Activated naive CD8-positive, alpha-beta T cell treated with anti-CD3 and anti-CD28 coated beads, Interleukin-2, amount 50 U/mL, for 16 hours (primary cell): ENCODE results near the gene OR2T1.
"Not testable (repeated sequence)": the region's sequence is repeated elsewhere in the genome, so short reads cannot be mapped to it uniquely, and the experiment has no call there.

Source experiments
- DNase-seq: peaks from one replicate; pipeline ENCODE4 v3.0.0-alpha.2; 2020; ENCODE audit warnings: low read depth, low spot score

Gene OR2T1

GRCh38 chr1:248402748-248403147, at the start of gene OR2T1:
OR2T1 (plus strand) TSS chr1:248403048; CDS start chr1:248406148, 3,100 bp downstream.
- no peak for DNase-seq

- no peak for DNase-seq
Observed at GRCh38 chr1:248359415-248359814, 43.4 kb upstream of the OR2T1 start.

- DNase-seq = no peak
Observed at GRCh38 chr1:248361121-248361715, 41.6 kb upstream of the OR2T1 start, which contains the start of gene OR2T4. OR2T4 (plus strand) TSS chr1:248361665; CDS start chr1:248361665, 0 bp downstream.

- no peak for DNase-seq
Observed at GRCh38 chr1:248366609-248367008, 36.2 kb upstream of the OR2T1 start.

GRCh38 chr1:248372394-248372793, 30.5 kb upstream of the OR2T1 start:
- DNase-seq = no peak

GRCh38 chr1:248373761-248374160, 29.1 kb upstream of the OR2T1 start:
- DNase-seq = no peak

GRCh38 chr1:248375446-248375845, 27.4 kb upstream of the OR2T1 start, which contains the start of gene OR2T6:
OR2T6 (plus strand) TSS chr1:248375746; CDS start chr1:248387609, 11,863 bp downstream.
- DNase-seq = no peak

GRCh38 chr1:248376916-248377315, 25.9 kb upstream of the OR2T1 start:
- DNase-seq = no peak

GRCh38 chr1:248380854-248381253, 22.0 kb upstream of the OR2T1 start:
- no peak for DNase-seq

- DNase-seq = no peak
Observed at GRCh38 chr1:248388426-248388825, 14.4 kb upstream of the OR2T1 start.

GRCh38 chr1:248393050-248393449, 9.8 kb upstream of the OR2T1 start:
- no peak for DNase-seq

GRCh38 chr1:248404024-248404423, 1.2 kb downstream of the OR2T1 start:
- DNase-seq = no peak

- no peak for DNase-seq
Observed at GRCh38 chr1:248406721-248407692, 4.2 kb downstream of the OR2T1 start.

GRCh38 chr1:248416226-248416625, 13.4 kb downstream of the OR2T1 start:
- no peak for DNase-seq

GRCh38 chr1:248417854-248418253, 15.0 kb downstream of the OR2T1 start:
- no peak for DNase-seq

- no peak for DNase-seq
Observed at GRCh38 chr1:248421384-248421783, 18.5 kb downstream of the OR2T1 start.

- DNase-seq = not testable (repeated sequence)
Observed at GRCh38 chr1:248427526-248428191, 24.8 kb downstream of the OR2T1 start.

- not testable (repeated sequence) for DNase-seq
Observed at GRCh38 chr1:248428192-248428533, 25.3 kb downstream of the OR2T1 start.

GRCh38 chr1:248431683-248432082, 28.8 kb downstream of the OR2T1 start:
- DNase-seq = not testable (repeated sequence)

GRCh38 chr1:248432201-248432600, 29.4 kb downstream of the OR2T1 start:
- not testable (repeated sequence) for DNase-seq

- DNase-seq = not testable (repeated sequence)
Observed at GRCh38 chr1:248433811-248434415, 31.1 kb downstream of the OR2T1 start.

- not testable (repeated sequence) for DNase-seq
Observed at GRCh38 chr1:248434913-248435312, 32.1 kb downstream of the OR2T1 start.
